ENCODE data around the gene IKZF2. TPM values are rescaled to one million over a fixed set of nuclear protein-coding genes. Genes with fewer than 3 reads are reported as not detected.

The IKZF2 gene
- total RNA-seq, 1 experiment from 2014 or later: 1.6 TPM

GRCh38 chr2:212990697-212991096, 160.7 kb downstream of the IKZF2 start:
- Histone ChIP-seq H3K4me1 (ENCODE audit: control insufficient read depth in 1 of 2, insufficient read depth in 2 of 2, low read length in 2 of 2) (no peaks in the 10 kb centered on the region), H3K27me3 (ENCODE audit: insufficient read depth, low read length) (no peaks in the 10 kb centered on the region), H3K9ac (ENCODE audit: low read length) (no peak overlapping the region), H3K4me3 (replicated peaks in 1 of 2; ENCODE audit: low read depth in 1 of 2, low read length in 2 of 2) (no peak overlapping the region), H3K4me2 (ENCODE audit: low read length) (no peak overlapping the region), H2AFZ (ENCODE audit: low read depth, low read length, poor library complexity, severe bottlenecking) (no peak overlapping the region), H3K9me2 (ENCODE audit: insufficient read depth) (no peaks in the 10 kb centered on the region), H3K27ac (ENCODE audit: low read depth, low read length) (no peak overlapping the region), H4K20me1 (ENCODE audit: insufficient read depth) (no peaks in the 10 kb centered on the region), H3K79me2 (ENCODE audit: insufficient read depth, low read length) (no peaks in the 10 kb centered on the region), H3K9me3 (ENCODE audit: control insufficient read depth in 1 of 2, insufficient read depth in 1 of 2, low read depth in 1 of 2, low read length in 2 of 2) (no peaks in the 10 kb centered on the region), H3K36me3 (ENCODE audit: control insufficient read depth in 1 of 2, insufficient read depth in 2 of 2, low read length in 2 of 2) (no peaks in the 10 kb centered on the region)
- ATAC-seq (no peak), DNase-seq (ENCODE audit: low read depth, low spot score) (no peak)
- no TSS peak for BruUV-seq (replicated peaks)
- ChIA-PET CTCF (no interaction called here), RAD21 (ENCODE audit: low non-redundant PET in 1 of 2, low total read pairs in 2 of 2, uncharacterized antibody in 2 of 2, unreplicated experiment in 2 of 2) (no interaction called here), POLR2A (no interaction called here)
- TF ChIP-seq RAD21 (IDR thresholded peaks at IDR 0.05; ENCODE audit: low read depth) (no peak), CBX3 (IDR thresholded peaks at IDR 0.05; ENCODE audit: low read depth) (no peak), TCF7L2 (IDR thresholded peaks at IDR 0.05; ENCODE audit: borderline replicate concordance, extremely low read depth, insufficient read depth, insufficient read length) (no peak), ZFX (IDR thresholded peaks at IDR 0.05) (no peak), SP1 (IDR thresholded peaks at IDR 0.05; ENCODE audit: low read depth) (no peak), POLR2AphosphoS5 (IDR thresholded peaks at IDR 0.05; ENCODE audit: low read depth, low read length) (no peak), SRF (IDR thresholded peaks at IDR 0.05; ENCODE audit: low read depth) (no peak), POLR2A (IDR thresholded peaks at IDR 0.05; ENCODE audit: borderline replicate concordance, extremely low read depth, insufficient read depth, insufficient read length) (no peak), EGR1 (IDR thresholded peaks at IDR 0.05; ENCODE audit: low read depth) (no peak), ELF1 (IDR thresholded peaks at IDR 0.05; ENCODE audit: borderline replicate concordance, low read depth) (no peak), SIN3A (IDR thresholded peaks at IDR 0.05; ENCODE audit: low read depth) (no peak), FOSL1 (IDR thresholded peaks at IDR 0.05; ENCODE audit: low read depth) (no peak)
- intact Hi-C loops (cut with micrococcal nuclease): no loop called here

GRCh38 chr2:212987492-212987891, 163.9 kb downstream of the IKZF2 start:
- H3K9me3 ChIP-seq (ENCODE audit: control insufficient read depth in 1 of 2, insufficient read depth in 1 of 2, low read depth in 1 of 2, low read length in 2 of 2): no peaks in the 10 kb centered on the region
- H3K36me3 ChIP-seq (ENCODE audit: control insufficient read depth in 1 of 2, insufficient read depth in 2 of 2, low read length in 2 of 2): no peaks in the 10 kb centered on the region
- no peaks in the 10 kb centered on the region for H3K4me1 ChIP-seq (ENCODE audit: control insufficient read depth in 1 of 2, insufficient read depth in 2 of 2, low read length in 2 of 2)
- TF ChIP-seq SRF (IDR thresholded peaks at IDR 0.05; ENCODE audit: low read depth) (no peak), SP1 (IDR thresholded peaks at IDR 0.05; ENCODE audit: low read depth) (no peak), JUND (IDR thresholded peaks at IDR 0.05) (no peak), MAX (IDR thresholded peaks at IDR 0.05) (no peak), RAD21 (IDR thresholded peaks at IDR 0.05; ENCODE audit: low read depth) (no peak), EZH2 (IDR thresholded peaks at IDR 0.05) (no peak), ZBTB33 (IDR thresholded peaks at IDR 0.05; ENCODE audit: extremely low read depth, insufficient replicate concordance, low read length) (no peak), POLR2AphosphoS5 (IDR thresholded peaks at IDR 0.05; ENCODE audit: low read depth, low read length) (no peak)
- RAD21 ChIA-PET (ENCODE audit: low non-redundant PET in 1 of 2, low total read pairs in 2 of 2, uncharacterized antibody in 2 of 2, unreplicated experiment in 2 of 2): no interaction called here
- H3K9me2 ChIP-seq (ENCODE audit: insufficient read depth): no peaks in the 10 kb centered on the region
- H3K4me3 ChIP-seq (replicated peaks in 1 of 2; ENCODE audit: low read depth in 1 of 2, low read length in 2 of 2): no peak overlapping the region
- ATAC-seq: no peak
- CTCF ChIA-PET: no interaction called here
- H3K4me2 ChIP-seq (ENCODE audit: low read length): no peak overlapping the region
- no peaks in the 10 kb centered on the region for H3K79me2 ChIP-seq (ENCODE audit: insufficient read depth, low read length)
- no peak for DNase-seq (ENCODE audit: low read depth, low spot score)
- no TSS peak for BruUV-seq (replicated peaks)
- POLR2A ChIA-PET: no interaction called here
- no peak overlapping the region for H2AFZ ChIP-seq (ENCODE audit: low read depth, low read length, poor library complexity, severe bottlenecking)
- no peak overlapping the region for H3K9ac ChIP-seq (ENCODE audit: low read length)
- H3K27me3 ChIP-seq (ENCODE audit: insufficient read depth, low read length): no peaks in the 10 kb centered on the region
- H3K27ac ChIP-seq (ENCODE audit: low read depth, low read length): no peak overlapping the region
- H4K20me1 ChIP-seq (ENCODE audit: insufficient read depth): no peaks in the 10 kb centered on the region
- intact Hi-C loops (cut with micrococcal nuclease): loop anchor here (2.0 kb wide), 1 partner anchor 19 kb away; no protein-coding TSS in a partner anchor
